ENCODE results near the gene NACC2.
A peak's percentile ranks its signal among the peaks of the same experiment; 100 is the strongest.
"Not testable (repeated sequence)": the region's sequence is repeated elsewhere in the genome, so short reads cannot be mapped to it uniquely, and the experiment has no call there.

Gene NACC2

DNA sequence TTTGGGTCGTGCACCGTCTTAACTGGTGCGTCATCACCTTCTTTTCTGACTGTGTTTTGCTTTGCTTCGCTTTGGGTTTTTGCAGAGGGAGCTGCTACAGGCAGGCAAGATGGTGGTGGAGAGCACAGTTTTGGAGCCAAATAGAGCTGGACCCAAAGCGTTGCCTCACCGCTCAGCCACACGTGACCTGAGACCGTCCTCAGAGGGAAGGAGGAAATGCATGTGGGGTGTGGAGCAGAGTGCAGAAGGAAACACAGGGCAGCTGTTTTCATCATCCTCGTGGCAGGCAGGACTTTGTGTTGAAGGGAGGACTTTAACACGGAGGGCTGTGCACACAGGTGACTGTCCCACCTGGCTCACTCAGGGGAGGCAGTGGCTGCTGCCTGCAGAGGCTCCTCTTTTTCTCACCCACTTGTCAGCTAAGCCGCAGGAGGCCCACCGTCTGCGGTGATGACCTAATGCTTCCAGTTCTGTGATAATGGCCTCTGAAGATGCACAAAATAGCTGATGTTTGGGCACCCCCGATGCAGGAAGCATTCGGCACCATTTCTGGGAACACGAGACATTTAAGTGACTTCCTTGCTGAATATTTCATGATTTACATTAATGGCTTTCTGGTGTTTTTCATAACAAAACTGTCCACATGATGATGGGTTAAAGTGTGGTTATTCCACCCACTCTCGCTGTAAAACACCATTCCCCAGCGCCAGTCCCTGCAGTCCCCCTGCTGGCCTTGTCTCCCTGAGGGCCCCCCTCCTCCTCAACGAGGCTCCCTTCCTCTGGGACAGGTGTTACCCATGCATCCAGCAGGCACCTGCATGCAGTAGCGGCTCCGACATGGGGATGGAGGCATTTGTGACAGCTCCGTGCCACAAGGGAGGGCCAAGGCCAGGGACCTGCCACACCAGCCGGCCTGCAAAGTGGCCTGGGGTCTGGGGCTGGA lies 121.5 kb downstream of the NACC2 start:
- DNase-seq = no peak

DNA sequence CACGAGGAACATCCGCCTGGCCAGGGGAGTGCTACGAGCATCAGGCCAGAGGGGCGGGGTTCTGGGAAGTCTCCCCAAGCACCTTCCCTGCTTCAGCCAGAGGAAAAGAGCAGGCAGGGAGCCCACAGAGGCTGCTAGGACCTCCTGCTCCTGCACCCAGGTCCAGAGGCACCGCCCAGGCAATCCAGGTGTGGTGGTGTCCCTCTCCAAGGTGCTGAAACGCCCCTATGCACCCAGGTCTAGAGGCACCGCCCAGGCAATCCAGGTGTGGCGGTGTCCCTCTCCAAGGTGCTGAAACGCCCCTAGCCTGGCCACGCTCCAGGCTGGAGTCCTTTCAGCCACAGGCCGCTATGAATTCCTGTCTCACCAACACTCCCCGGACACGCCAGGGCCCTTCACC lies 123.2 kb downstream of the NACC2 start:
- DNase-seq = no peak

DNA sequence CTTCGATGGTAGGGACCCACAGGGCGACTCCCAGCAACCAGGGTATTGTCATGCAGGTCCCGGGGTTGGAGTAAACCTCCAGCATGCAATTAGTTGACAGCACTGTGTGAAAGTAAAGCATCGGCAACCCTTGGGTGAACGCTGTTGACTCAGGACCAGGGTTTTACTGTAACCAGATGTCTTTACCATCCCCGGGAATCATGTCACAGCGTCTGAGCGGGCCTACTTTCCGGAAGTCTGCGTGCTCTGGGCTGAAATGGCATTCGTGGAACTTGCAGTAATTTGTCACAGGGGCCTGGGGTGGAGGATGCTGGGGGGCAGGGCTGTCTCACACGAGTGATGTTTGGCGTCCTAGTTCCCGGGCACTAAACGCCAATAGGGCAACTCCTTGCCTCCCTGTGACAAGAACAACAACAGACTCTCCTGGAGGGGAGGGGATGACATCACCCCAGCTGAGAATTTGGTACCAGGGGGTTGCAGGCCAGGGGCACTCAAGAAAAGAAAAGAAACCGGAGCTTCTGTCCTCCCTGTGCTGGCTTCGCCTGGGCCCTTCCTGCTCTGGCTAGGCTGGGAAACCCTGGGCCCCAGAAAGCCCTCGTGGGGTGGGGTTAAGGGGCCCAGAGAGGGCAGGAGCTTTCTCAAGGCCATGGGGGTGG lies 123.8 kb downstream of the NACC2 start:
- DNase-seq = no peak

DNA sequence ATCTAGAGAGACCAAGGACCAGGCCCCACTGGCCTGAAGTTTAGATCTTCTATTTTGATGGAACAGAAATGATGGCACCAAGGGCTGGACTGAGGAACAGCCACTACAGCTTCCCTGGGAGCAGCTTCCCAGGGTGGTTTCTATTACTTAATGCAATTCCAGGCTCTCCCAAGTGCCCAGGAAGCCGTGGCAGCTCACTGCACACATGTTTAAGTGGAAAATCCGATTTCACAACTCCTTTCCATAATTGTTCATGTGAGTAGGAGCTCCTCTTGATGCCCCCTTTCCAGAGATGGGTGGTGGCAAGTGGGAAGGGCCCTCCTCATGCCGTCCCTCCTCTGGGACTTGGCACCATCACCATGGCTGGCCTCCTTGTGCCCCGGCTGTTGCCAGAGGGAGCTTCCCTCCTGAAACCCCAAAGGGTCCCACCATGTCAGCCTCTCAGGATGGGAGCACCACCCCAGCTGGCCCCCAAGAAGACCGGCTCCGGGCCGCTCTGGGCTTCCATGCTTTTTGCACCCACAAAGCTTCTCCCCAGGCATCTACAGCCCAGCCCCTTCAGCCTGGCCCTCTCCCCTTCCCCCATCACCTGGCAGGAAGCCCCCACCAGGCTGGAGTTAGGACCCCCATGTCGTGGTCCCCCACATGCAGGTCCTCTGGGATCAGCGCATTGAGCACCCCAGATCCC lies 124.8 kb downstream of the NACC2 start:
- no peak for DNase-seq

DNA sequence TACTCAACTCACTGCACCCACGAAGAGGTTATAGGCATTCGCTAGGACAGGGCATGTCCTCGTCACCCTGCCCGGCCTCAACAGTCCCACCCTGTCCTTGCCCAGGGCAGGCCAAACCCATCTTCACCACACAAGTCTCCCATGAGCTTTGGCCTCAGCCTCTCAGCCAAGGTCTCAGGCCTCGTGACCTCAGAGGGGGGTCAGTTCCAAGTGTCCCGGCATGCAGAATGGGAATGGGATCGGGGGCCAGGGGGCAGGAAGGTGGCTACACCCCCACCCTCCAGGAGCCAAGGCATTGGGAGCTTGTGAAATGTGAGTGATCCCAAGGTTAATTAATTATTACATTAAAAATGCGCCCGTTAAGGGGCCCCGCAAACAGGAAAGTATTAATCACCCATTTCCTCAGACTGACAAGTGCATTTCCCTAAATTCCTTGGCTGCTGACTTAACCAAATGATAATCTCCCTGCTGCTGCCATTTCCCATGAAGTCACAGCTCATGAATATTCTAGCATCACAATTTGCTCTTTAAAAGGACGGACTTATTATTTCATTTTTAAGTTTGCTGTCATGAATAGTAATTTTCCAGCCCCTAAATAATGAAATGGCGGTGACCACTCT lies 125.9 kb downstream of the NACC2 start:
- no peak for DNase-seq

DNA sequence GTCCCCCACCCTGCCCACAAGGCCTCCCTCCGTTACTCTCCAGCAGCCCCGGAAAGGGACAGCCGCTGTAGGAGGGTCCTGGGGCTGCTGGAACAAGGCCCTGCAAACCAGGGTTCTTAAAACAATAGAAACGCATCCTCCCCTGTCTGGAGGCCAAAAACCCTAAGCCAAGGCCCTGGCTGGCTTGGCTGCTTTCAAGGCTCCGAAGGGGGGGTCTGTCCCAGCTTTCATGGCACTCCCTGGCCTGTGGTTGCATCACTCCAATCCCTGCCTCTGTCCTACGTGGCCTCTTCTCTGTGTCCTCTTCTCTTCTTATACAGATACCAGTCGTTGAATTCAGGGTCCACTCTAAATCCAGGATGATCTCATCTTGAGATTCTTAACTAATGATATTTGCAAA lies 126.5 kb downstream of the NACC2 start:
- DNase-seq = no peak

DNA sequence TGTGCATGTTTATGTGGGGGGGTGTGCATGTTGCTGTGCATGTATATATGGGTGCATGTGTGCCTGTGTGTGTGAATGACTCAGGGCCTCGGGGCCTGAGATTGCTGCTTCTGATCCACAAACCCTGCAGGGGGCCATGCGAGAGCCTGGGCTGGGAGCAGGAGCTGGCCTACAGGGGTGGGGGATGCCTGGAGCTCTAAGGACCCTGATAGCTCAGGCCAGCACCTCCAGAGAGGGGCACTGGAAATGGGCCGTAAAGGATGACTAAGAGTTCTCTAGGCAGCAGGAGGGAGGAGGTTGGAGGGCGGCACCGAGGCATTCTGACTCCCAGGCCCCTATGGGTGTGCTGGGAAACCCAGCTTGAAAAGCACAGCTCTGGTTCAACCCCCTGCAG lies 127.0 kb downstream of the NACC2 start:
- DNase-seq = no peak

DNA sequence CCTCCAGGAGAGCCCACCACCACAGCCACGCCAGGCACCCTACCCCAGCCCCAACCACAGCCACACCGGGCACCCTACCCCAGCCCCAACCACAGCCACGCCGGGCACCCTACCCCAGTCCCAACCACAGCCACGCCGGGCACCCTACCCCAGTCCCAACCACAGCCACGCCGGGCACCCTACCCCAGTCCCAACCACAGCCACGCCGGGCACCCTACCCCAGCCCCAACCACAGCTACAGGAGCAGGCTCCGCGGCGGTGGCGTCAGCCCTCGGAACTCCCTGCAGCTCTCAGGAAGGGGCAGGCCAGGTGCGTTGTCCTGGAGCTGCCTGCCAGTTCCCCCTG lies 128.2 kb downstream of the NACC2 start:
- DNase-seq = not testable (repeated sequence)

DNA sequence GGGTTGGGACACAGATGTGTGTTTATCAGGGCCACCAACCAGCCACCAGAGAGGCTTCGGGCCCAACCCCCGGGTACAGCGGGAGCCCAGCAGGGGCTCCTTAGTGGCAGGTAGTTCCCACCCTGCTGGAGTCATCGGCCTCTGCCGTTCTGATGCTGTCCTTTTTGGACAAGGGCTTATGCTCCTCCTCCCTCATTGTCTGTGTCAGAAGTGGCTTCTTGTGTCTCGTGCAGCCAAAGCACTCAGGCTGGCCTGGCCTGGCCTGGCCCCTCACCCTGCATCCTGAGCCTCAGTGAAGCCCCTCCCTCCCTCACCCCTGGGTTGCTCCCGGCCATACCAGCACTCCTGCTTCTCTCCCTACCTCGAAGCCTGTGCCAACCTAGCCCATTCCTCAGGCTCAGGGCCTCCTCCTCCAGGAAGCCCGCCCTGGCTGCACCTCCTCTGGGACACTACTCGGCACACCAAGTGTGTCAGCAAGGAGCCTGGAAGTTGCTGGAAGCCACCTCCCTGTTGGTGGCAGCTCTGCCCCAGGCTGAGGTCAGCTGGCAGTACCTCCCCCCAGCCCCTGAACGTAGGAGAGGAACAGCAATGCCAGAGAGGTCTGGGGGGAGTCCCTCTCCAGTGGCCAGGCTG lies 129.8 kb downstream of the NACC2 start:
- DNase-seq = peak; percentile 16

DNA sequence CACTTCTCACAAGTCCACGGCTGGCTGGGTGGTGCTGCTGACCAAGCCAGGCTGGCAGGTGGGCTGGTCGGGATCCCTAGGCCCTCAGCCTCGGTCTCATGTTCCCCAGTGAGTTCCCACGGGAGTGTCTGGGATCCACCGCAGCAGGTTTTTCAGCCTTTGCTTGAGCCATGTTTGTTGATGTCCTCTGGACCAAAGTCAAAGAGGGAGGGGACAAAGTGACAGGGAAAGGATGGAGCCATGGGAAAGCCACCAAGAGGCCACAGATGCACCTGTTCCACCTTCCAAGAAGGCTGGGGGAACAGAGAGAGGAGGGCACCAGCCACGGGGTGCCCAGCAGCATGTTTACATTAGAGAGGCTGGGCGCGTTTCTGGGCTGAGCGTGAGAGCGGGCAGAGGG lies 131.2 kb downstream of the NACC2 start:
- peak; percentile 13 for DNase-seq

DNA sequence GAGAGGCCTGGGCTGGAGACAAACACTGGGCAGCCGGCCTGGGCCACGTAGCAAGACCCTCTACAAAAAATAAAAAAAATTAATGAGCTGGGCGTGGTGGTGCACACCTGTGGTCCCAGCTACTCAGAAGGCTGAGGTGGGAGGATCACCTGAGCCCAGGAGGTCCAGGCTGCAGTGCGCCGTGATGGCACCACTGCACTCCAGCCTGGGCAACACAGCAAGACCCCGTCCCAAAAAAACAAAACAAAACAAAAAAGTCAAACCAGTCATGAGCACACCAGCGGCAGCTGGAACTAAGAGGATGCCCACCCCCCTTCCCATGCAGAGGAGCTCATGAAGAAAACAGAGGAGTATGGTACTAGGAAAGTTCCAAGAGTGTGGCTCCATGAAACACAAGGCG lies 131.8 kb downstream of the NACC2 start:
- DNase-seq = peak; percentile 4

DNA sequence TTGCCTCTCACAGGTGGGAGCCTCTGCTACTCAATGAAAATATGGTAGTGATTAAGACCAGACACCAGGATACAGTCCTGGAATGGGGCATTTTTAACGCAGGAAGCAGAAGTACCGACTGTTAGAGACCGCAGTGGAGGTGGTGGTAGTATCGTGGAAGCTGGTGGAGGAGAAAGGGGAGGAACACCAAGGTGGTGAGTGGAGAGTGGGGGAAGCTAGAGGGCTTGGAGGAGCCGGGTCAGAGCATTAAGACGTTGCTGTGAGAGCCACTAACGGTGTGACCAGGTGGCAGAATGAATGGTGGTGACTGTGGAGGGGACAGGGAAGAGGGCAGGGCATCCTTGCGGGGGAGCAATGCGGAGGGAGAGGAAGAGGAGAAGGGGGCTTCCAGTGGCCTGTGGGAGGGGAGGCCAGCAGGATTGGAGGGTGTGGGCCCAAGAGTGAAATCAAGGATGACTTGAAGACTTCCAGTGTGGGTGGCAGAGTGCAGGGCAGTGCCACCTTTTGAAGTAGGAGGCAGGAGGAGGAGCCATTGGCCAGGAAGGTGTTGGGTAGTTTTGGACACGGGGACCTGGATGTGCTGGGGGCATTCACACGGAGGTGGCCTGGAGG lies 132.3 kb downstream of the NACC2 start:
- DNase-seq = peak; percentile 23

DNA sequence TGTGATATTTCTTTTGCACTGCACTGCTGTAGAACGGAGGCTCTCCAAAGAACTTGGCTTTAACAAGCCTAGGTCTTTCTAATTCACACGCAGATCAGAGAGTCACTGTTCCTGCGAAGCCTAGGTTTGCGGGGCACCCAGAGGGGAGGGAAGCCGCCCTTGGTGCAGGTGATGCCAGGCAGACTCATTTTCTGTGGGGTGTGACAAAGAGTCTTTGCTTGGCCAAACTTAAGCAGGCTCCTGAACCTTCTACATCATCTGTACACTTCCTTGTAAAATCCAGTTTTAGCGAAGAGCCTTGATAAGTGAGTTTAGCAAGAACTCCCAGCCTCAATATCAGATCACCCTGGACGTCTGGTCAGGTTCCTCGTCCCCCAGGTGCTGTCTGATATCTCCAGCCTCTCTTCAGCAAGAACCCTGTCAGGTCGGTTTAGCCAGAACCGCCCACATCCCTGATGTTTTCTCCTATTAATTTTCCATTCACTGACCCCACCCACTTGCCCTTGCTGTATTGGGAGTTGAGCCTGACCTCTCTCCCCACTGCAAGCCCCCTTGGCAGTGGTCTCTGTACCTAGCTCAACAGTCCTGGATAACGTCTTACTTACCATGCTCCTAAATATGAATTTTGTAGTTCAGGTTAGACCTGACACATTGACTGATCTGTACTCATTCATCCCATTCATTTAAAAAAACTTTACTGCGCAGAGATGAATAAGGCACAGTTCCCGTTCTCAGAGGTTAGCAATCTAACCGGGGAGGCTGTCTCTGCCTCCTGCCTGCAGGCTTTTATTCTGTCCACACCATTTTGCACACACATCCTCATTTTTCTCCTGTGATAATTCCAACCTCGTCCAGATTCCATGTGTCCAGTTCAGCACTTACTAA lies 133.0 kb downstream of the NACC2 start:
- no peak for DNase-seq

DNA sequence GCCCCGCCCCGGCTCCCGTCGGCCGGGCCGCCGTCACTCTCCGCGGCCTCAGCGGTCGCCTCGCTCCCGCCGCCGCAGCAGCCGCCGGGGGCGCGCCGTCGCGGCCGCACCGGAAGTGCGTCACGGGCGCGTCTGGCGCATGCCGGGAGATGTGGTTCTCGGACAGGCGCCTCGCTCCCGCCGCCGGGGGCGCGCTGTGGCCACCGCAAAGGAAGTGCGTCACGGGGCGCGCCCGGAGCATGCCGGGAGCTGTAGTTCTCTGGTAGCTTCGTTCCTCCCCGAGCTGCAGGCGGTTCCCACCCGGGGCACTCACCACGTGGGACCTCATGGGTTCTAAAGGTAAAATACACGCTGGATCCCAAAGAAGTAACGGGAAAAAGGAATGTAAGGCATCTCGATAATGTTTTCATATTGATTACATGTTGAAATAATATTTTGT lies 133.8 kb downstream of the NACC2 start, which contains the start of gene UBAC1:
UBAC1 (minus strand) TSS at position 97 of the 439 bp plus-strand sequence. CDS start 211 bp downstream, outside the sequence.
- DNase-seq = peak; percentile 96

DNA sequence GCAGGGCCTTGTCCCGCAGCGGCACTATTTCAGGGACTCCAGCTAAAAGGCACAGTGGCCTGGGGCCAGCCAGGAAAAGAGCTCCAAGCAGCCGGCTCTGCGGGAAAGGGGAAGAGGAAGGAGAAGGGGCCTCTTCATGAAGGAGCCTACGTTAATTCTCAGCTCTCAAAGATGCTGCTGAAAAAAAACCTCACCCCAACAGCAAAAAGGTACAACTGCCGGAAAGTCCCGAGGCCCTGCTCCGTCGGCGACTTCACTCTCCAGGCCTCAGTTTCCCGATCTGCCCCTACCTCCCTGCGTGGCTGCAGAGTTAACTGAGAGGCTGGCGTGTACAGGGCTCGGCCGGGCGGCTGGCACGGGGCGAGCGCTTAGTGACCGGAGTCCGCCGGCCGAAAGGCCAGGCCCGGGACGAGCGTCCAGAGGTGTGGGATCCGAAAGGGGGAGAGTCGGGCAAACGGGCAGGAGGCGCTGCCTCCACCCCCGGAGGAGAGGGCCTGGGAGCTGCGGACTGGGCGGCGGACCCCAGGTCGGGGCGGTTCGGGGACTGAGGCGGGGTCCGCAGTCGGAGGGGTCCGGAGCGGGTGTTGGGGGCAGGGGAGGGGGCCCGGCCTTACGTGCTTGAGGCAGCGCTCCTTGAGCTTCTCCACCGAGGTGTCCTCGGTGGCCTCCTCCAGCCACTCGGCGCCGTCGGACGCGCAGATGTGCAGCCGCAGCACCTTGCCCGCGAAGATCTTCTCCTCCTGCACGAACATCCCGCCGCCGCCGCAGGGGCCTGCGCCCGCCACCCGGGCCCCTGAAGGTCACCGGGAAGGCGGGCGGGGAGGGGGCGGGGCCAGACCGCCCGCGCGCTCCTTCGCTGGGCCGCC lies 134.4 kb downstream of the NACC2 start:
- peak; percentile 45 for DNase-seq

DNA sequence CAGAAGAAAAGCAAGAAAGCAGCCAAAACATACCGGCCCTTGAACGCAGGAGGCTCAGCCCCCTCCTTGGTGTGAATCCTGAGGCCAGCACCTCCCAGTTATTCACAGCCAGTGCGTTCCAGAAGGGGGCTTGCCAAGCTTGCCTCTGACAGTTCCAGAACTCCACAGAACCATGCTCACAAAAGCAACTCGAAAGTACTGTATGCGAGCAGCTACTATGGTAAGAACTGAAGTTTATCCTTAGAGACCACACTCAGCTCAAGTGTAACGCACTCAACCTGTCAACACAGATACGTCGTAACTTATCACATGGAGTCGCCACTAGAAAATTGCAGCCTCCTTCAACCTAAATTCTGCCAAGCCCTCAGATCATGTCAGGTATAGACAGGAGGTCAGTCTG lies 135.3 kb downstream of the NACC2 start:
- DNase-seq = peak; percentile 7

DNA sequence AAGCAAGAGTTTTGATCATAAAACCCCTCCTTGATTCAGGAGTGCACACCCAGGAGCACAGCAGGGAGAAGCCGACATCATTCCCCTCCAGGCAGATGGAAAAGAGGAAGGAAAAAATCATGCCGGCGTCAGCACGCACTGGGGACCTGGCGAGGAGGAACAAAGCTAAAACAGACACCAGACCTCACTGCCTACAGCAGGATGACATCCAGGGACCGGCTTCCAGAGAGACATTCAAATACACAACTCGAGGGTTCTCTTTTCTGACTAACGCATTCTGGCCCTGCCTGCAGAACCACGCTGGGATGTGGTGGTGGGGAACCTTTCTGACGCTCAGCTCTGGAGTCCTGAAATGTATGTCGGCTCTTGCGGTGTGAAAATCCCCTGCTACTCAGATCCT lies 136.6 kb downstream of the NACC2 start:
- no peak for DNase-seq

DNA sequence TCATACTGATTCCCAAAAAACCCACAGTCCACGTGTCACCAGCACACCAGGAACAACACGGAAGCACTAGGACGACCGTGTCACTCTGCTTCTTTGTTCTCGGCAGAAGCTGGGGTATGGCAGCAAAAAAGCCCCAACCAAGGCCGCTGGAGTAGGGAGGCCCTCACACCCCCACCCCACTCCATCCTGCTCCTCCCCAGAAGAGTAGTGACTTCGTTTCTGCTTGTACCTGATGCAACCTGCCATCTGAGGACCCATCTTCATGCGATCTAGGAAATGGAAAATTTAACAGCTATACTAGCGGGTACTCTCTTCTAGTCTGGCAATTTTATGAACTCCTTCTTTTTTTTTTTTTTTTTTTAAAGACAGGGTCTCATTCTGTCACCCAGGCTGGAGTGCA lies 137.7 kb downstream of the NACC2 start:
- no peak for DNase-seq

DNA sequence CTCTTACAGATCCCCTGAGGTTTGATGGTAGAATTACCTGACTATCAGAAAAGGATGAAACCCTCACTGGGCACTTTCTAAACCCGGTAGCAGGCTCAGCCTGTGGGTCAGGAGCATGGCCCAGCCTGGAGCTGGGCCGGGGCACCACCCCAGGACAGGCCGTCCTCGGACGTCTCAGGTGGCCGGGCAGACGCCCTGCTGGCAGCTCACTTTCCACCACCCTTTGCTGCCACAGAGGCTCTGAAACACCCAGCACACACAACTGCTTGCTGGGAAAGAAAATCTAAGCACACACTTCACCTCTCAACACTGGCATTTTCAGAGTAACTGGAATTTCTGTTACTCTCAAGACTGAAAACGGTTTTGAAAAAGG lies 138.3 kb downstream of the NACC2 start:
- DNase-seq = no peak
